Calu3 (cell line): ENCODE results near the gene TECTA. TPM values are rescaled to one million over a fixed set of nuclear protein-coding genes. Genes with fewer than 3 reads are reported as not detected.

ENCODE experiments used
- BruUV-seq: library from RNA; stranded (reverse); fragments of 400-500 nt; replicated peaks from 2 replicates; lab custom pipeline; 2021; lab: Mats Ljungman, UMichigan
- CTCF ChIA-PET: fragments of 300-600 bp; sonication (Branson Sonifier 250); formaldehyde crosslinking; loops from one replicate; lab custom pipeline; 2022; ENCODE audit warnings: antibody characterized with exemption; lab: Charles Lee
- DNase-seq: peaks from one replicate; pipeline ENCODE4 v3.0.0; 2022
- H3K27ac Mint-ChIP-seq: one replicate; pipeline ENCODE4 v1.8.0; 2022; ENCODE audit warnings: mixed read lengths; ENCODE audit not compliant: unreplicated experiment
- H3K27me3 Mint-ChIP-seq: one replicate; pipeline ENCODE4 v1.8.0; 2022; ENCODE audit warnings: mixed read lengths; ENCODE audit not compliant: unreplicated experiment
- H3K36me3 Mint-ChIP-seq: one replicate; pipeline ENCODE4 v1.8.0; 2022; ENCODE audit warnings: mild to moderate bottlenecking, moderate library complexity, mixed read lengths; ENCODE audit not compliant: insufficient read depth, unreplicated experiment
- H3K4me1 Mint-ChIP-seq: one replicate; pipeline ENCODE4 v1.8.0; 2022; ENCODE audit warnings: mild to moderate bottlenecking, low read depth, mixed read lengths; ENCODE audit not compliant: unreplicated experiment
- H3K4me3 Mint-ChIP-seq: one replicate; pipeline ENCODE4 v1.8.0; 2022; ENCODE audit warnings: mild to moderate bottlenecking, low read depth, moderate library complexity, mixed read lengths; ENCODE audit not compliant: unreplicated experiment
- H3K9me3 Mint-ChIP-seq: one replicate; pipeline ENCODE4 v1.8.0; 2022; ENCODE audit warnings: low read depth, mixed read lengths; ENCODE audit not compliant: unreplicated experiment
- CTCF ChIP-seq: fragments of 200-600 bp; IDR thresholded peaks from one replicate; pipeline ENCODE4 v1.8.0; 2022; ENCODE audit warnings: antibody characterized with exemption; ENCODE audit not compliant: unreplicated experiment
- intact Hi-C: fragments of 100-400 bp; cut with micrococcal nuclease; formaldehyde crosslinking; loops from one replicate; pipeline ENCODE4 v1.10.0; 2022; ENCODE audit not compliant: unreplicated experiment
- total RNA-seq: library from RNA; stranded (reverse); gene quantifications from 2 replicates; pipeline ENCODE4 v1.2.3, GENCODE V29; 2022

Gene TECTA
- total RNA-seq, 1 experiment from 2014 or later, result not detected

DNA sequence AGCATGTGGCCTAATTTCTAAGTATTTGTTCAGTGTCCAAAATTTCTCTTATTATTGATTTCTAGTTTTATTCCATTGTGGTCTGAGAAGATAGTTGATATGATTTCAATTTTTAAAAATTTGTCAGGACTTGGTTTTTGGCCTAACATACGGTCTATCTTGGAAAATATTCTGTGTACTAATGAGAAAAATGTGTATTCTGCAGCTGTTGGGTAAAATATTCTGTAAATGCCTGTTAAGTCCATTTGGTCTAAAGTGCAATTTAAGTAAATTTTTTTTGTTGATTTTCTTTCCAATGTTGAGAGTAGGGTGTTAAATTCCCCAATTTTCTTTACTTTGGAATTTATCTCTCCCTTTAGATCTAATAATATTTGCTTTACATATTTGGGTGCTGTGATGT is 78.3 kb downstream of the TECTA start:
- Mint-ChIP-seq H3K4me3 (no peak overlapping the region), H3K4me1 (no peaks in the 10 kb centered on the region), H3K27ac (no peak overlapping the region), H3K36me3 (no peaks in the 10 kb centered on the region), H3K9me3 (peaks cover 6% of the 10 kb centered on the region), H3K27me3 (no peaks in the 10 kb centered on the region)
- no TSS peak for BruUV-seq
- no peak for DNase-seq
- intact Hi-C loops, result no loop called here
- no peak for TF ChIP-seq CTCF
- CTCF ChIA-PET, result no interaction called here

- CTCF ChIA-PET, result interaction anchor here (0.7 kb wide), 1 partner anchor 407 kb away, joined by 12 read pairs; no protein-coding TSS in a partner anchor
- Mint-ChIP-seq H3K27ac (no peak overlapping the region), H3K4me1 (no peaks in the 10 kb centered on the region), H3K9me3 (peaks cover 6% of the 10 kb centered on the region), H3K36me3 (no peaks in the 10 kb centered on the region), H3K27me3 (no peaks in the 10 kb centered on the region), H3K4me3 (no peak overlapping the region)
- intact Hi-C loops, result no loop called here
- no peak for TF ChIP-seq CTCF
- no peak for DNase-seq
- no TSS peak for BruUV-seq
Observed at GRCh38 chr11:121180183-121180582, 79.1 kb downstream of the TECTA start.

GRCh38 chr11:121188776-121189175 is 87.7 kb downstream of the TECTA start:
- TF ChIP-seq CTCF, result no peak
- intact Hi-C loops, result no loop called here
- no peaks in the 10 kb centered on the region for H3K4me1 Mint-ChIP-seq
- peaks cover 2% of the 10 kb centered on the region for H3K9me3 Mint-ChIP-seq
- no peaks in the 10 kb centered on the region for H3K36me3 Mint-ChIP-seq
- no peak for DNase-seq
- CTCF ChIA-PET, result no interaction called here
- H3K27ac Mint-ChIP-seq, result no peak overlapping the region
- H3K4me3 Mint-ChIP-seq, result no peak overlapping the region
- H3K27me3 Mint-ChIP-seq, result peaks cover 29% of the 10 kb centered on the region
- no TSS peak for BruUV-seq

GRCh38 chr11:121191818-121192217 is 90.8 kb downstream of the TECTA start:
- Mint-ChIP-seq H3K27ac (no peak overlapping the region), H3K36me3 (no peaks in the 10 kb centered on the region), H3K4me3 (no peak overlapping the region), H3K9me3 (peaks cover 2% of the 10 kb centered on the region), H3K4me1 (no peaks in the 10 kb centered on the region), H3K27me3 (peaks cover 27% of the 10 kb centered on the region)
- no TSS peak for BruUV-seq
- CTCF ChIA-PET, result no interaction called here
- no peak for DNase-seq
- no peak for TF ChIP-seq CTCF
- intact Hi-C loops, result loop anchor here (10.0 kb wide), 2 partner anchors 157 to 257 kb away; no protein-coding TSS in a partner anchor
